GM23248 (cell line): Measurements from ENCODE around the gene UNC50. TPM values are rescaled to one million over a fixed set of nuclear protein-coding genes. Genes with fewer than 3 reads are reported as not detected.

Source experiments
- DNase-seq: peaks from one replicate; pipeline ENCODE4 v3.0.0-alpha.2; 2015
- H2AFZ ChIP-seq: fragments of 200-600 bp; sonication (generic); 2 replicates; pipeline ENCODE4 v1.6.1; 2016; ENCODE audit warnings: antibody characterized with exemption
- H3F3A ChIP-seq: fragments of 200-600 bp; sonication (generic); 2 replicates; pipeline ENCODE4 v1.6.1; 2016; ENCODE audit warnings: mild to moderate bottlenecking, antibody characterized with exemption, mixed run types; ENCODE audit not compliant: insufficient read depth
- H3K27ac ChIP-seq: fragments of 200-600 bp; sonication (generic); 2 replicates; pipeline ENCODE4 v1.5.1; 2016; ENCODE audit warnings: mild to moderate bottlenecking
- H3K27me3 ChIP-seq: fragments of 200-600 bp; sonication (generic); replicated peaks from 2 replicates; pipeline ENCODE4 v1.6.1; 2016; ENCODE audit warnings: mild to moderate bottlenecking; ENCODE audit not compliant: insufficient read depth
- H3K36me3 ChIP-seq: fragments of 200-600 bp; sonication (generic); 2 replicates; pipeline ENCODE4 v1.6.1; 2016; ENCODE audit warnings: low read depth, mild to moderate bottlenecking
- H3K4me1 ChIP-seq: fragments of 200-600 bp; sonication (generic); 2 replicates; pipeline ENCODE4 v1.6.1; 2016; ENCODE audit warnings: mild to moderate bottlenecking; ENCODE audit not compliant: insufficient read depth
- H3K4me2 ChIP-seq: fragments of 200-600 bp; sonication (generic); one replicate; pipeline ENCODE4 v1.6.1; 2016; ENCODE audit warnings: mild to moderate bottlenecking; ENCODE audit not compliant: unreplicated experiment
- H3K4me3 ChIP-seq: fragments of 200-600 bp; sonication (generic); 2 replicates; pipeline ENCODE4 v1.5.1; 2016; ENCODE audit warnings: mild to moderate bottlenecking
- H3K79me2 ChIP-seq: fragments of 200-600 bp; sonication (generic); 2 replicates; pipeline ENCODE4 v1.6.1; 2016; ENCODE audit warnings: mild to moderate bottlenecking; ENCODE audit not compliant: insufficient read depth
- H3K9ac ChIP-seq: fragments of 200-600 bp; sonication (generic); 2 replicates; pipeline ENCODE4 v1.6.1; 2016; ENCODE audit warnings: mild to moderate bottlenecking
- H3K9me2 ChIP-seq: fragments of 200-600 bp; sonication (generic); 2 replicates; pipeline ENCODE4 v1.6.1; 2016; ENCODE audit warnings: mixed run types, mild to moderate bottlenecking, moderate library complexity; ENCODE audit not compliant: insufficient read depth
- H3K9me3 ChIP-seq: fragments of 200-600 bp; sonication (generic); one replicate; pipeline ENCODE4 v1.6.1; 2017; ENCODE audit warnings: low read depth
- H4K20me1 ChIP-seq: fragments of 200-600 bp; sonication (generic); 2 replicates; pipeline ENCODE4 v1.6.0; 2016; ENCODE audit not compliant: insufficient read depth
- EZH2 ChIP-seq: fragments of 200-600 bp; sonication (generic); IDR thresholded peaks from 2 replicates; pipeline ENCODE4 v1.6.1; 2018; ENCODE audit warnings: antibody characterized with exemption, mild to moderate bottlenecking; ENCODE audit not compliant: insufficient read depth, poor library complexity, severe bottlenecking
- EZH2phosphoT487 ChIP-seq: fragments of 200-600 bp; sonication (generic); IDR thresholded peaks from 2 replicates; pipeline ENCODE4 v1.6.1; 2018; ENCODE audit warnings: antibody characterized with exemption, moderate library complexity, mild to moderate bottlenecking, low read depth; ENCODE audit not compliant: insufficient read depth
- WGBS, 2 experiments: methylation state at CpG; one replicate each; pipeline ENCODE4 v1.1.6; 2015 to 2017; ENCODE audit warnings: low lambda C conversion rate in 2 of 2, low coverage in 1 of 2; ENCODE audit errors: missing lambda C conversion rate in 2 of 2; 5-methylcytosine and 5-hydroxymethylcytosine counted together
- in situ Hi-C: fragments of 300-500 bp; cut with MboI; formaldehyde crosslinking; loops from 2 replicates; pipeline ENCODE4 v1.15.0; 2020
- polyA plus RNA-seq: library from polyadenylated mRNA; unstranded; fragments of >200 nt; fragmentation: Nextera tagmentation; extraction: Ambion mirVana; gene quantifications from 2 replicates; pipeline ENCODE4 v1.2.1, GENCODE V29; 2016
- total RNA-seq: library from RNA; depleted of rRNA; stranded (reverse); fragments of >200 nt; shearing (Covaris generic); gene quantifications from 2 replicates; pipeline ENCODE4 v1.2.3, GENCODE V29; 2014

The UNC50 gene
- total and polyA plus RNA-seq, 2 experiments from 2014 or later: 71.8 to 88.6 TPM

- no peak for TF ChIP-seq EZH2
- TF ChIP-seq EZH2phosphoT487: no peak
- H3K27me3 ChIP-seq: peaks cover 4% of the 10 kb centered on the region; the same call in 1 of the 2 replicates
- in situ Hi-C loops: no loop called here
- H3K36me3 ChIP-seq: no peaks in the 10 kb centered on the region
- no peak overlapping the region for H3K4me2 ChIP-seq
- H3K4me3 ChIP-seq: no peak overlapping the region
- no peak overlapping the region for H2AFZ ChIP-seq
- 77 to 82% methylated on average over 9 of the region's 9 CpGs for WGBS, 2 experiments
- H4K20me1 ChIP-seq: no peaks in the 10 kb centered on the region
- H3F3A ChIP-seq: no peaks in the 10 kb centered on the region
- H3K27ac ChIP-seq: no peak overlapping the region
- H3K9me2 ChIP-seq: no peaks in the 10 kb centered on the region
- no peak overlapping the region for H3K9ac ChIP-seq
- no peaks in the 10 kb centered on the region for H3K79me2 ChIP-seq
- no peaks in the 10 kb centered on the region for H3K4me1 ChIP-seq
- DNase-seq: peak; percentile 20
- no peaks in the 10 kb centered on the region for H3K9me3 ChIP-seq
These were observed 26.2 kb downstream of the UNC50 start for GRCh38 chr2:98634406-98635092.

- Histone ChIP-seq H3K4me3 (no peak overlapping the region), H3K4me2 (no peak overlapping the region), H3F3A (no peaks in the 10 kb centered on the region), H3K9me3 (no peaks in the 10 kb centered on the region), H3K9me2 (no peaks in the 10 kb centered on the region), H3K36me3 (no peaks in the 10 kb centered on the region), H4K20me1 (no peaks in the 10 kb centered on the region), H3K79me2 (no peaks in the 10 kb centered on the region), H3K27me3 (peaks cover 4% of the 10 kb centered on the region; the same call in 1 of the 2 replicates), H3K9ac (no peak overlapping the region), H2AFZ (no peak overlapping the region), H3K27ac (no peak overlapping the region), H3K4me1 (no peaks in the 10 kb centered on the region)
- in situ Hi-C loops: no loop called here
- TF ChIP-seq EZH2: no peak
- no peak for TF ChIP-seq EZH2phosphoT487
- no peak for DNase-seq
- 70 to 71% methylated on average over 10 of the region's 10 CpGs for WGBS, 2 experiments
These were observed 29.2 kb downstream of the UNC50 start for GRCh38 chr2:98637401-98638147.

- Histone ChIP-seq H3K4me1 (no peaks in the 10 kb centered on the region), H3K27ac (no peak overlapping the region), H3K4me3 (no peak overlapping the region), H3K27me3 (no peaks in the 10 kb centered on the region), H3K36me3 (no peaks in the 10 kb centered on the region), H3F3A (no peaks in the 10 kb centered on the region), H2AFZ (no peak overlapping the region), H3K79me2 (no peaks in the 10 kb centered on the region), H4K20me1 (no peaks in the 10 kb centered on the region), H3K9ac (no peak overlapping the region), H3K9me3 (no peaks in the 10 kb centered on the region), H3K4me2 (no peak overlapping the region), H3K9me2 (no peaks in the 10 kb centered on the region)
- DNase-seq: no peak
- no peak for TF ChIP-seq EZH2
- TF ChIP-seq EZH2phosphoT487: no peak
- in situ Hi-C loops: no loop called here
- 82 to 89% methylated on average over 5 of the region's 5 CpGs for WGBS, 2 experiments
These were observed 35.2 kb downstream of the UNC50 start for GRCh38 chr2:98643496-98644100.

- Histone ChIP-seq H3K79me2 (no peaks in the 10 kb centered on the region), H3K27me3 (no peaks in the 10 kb centered on the region), H2AFZ (no peak overlapping the region), H3K9me2 (no peaks in the 10 kb centered on the region), H3K9ac (no peak overlapping the region), H3F3A (no peaks in the 10 kb centered on the region), H3K4me1 (no peaks in the 10 kb centered on the region), H3K9me3 (no peaks in the 10 kb centered on the region), H3K4me3 (no peak overlapping the region), H3K4me2 (no peak overlapping the region), H4K20me1 (no peaks in the 10 kb centered on the region), H3K36me3 (no peaks in the 10 kb centered on the region), H3K27ac (no peak overlapping the region)
- TF ChIP-seq EZH2 (no peak), EZH2phosphoT487 (no peak)
- peak; percentile 55 for DNase-seq
- in situ Hi-C loops: no loop called here
- WGBS, 2 experiments: 58 to 65% methylated on average over 5 of the region's 5 CpGs
These were observed 39.2 kb downstream of the UNC50 start for GRCh38 chr2:98647636-98648035.
